Muscle of arm (tissue), 12 donors: ENCODE results near the gene PDGFA. TPM values are rescaled to one million over a fixed set of nuclear protein-coding genes. Genes with fewer than 3 reads are reported as not detected.
"Not testable (repeated sequence)": the region's sequence is repeated elsewhere in the genome, so short reads cannot be mapped to it uniquely, and the experiment has no call there.

Source experiments
- DNase-seq: peaks from one replicate; pipeline ENCODE4 v3.0.0-alpha.2; 2013
- polyA plus RNA-seq, 12 donors: library from polyadenylated mRNA; unstranded; fragments of 120-200 nt; gene quantifications; one replicate each; pipeline ENCODE4 v1.2.1, GENCODE V29; 2013; ENCODE audit not compliant: insufficient read length in 12 of 12

Gene PDGFA
- polyA plus RNA-seq, 12 donors = 22.4 to 696 (median 34.8) TPM

DNA sequence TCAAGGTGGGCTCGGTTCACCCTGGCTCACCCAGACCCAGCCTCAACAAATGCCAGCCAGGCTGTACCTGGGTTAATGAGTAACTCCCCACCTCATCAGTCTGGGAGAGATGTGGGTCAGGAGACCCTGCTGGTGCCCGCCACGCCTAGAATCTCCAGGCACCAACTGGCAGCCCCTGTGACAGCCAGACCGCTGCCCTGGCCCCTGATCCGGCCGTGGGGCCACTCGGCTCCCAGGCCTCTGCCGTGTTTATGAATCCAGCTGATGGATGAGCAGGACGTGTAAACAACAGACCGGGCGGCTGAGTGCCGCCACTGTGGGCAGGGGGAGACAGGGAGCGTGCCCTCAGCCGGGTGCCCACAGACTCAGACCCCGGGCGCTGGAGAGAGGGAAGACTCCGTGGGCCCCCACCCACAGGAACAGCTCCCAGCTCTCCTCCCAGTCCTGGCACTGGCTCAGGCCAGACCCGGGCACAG is 34.0 kb upstream of the PDGFA start:
- no peak for DNase-seq

DNA sequence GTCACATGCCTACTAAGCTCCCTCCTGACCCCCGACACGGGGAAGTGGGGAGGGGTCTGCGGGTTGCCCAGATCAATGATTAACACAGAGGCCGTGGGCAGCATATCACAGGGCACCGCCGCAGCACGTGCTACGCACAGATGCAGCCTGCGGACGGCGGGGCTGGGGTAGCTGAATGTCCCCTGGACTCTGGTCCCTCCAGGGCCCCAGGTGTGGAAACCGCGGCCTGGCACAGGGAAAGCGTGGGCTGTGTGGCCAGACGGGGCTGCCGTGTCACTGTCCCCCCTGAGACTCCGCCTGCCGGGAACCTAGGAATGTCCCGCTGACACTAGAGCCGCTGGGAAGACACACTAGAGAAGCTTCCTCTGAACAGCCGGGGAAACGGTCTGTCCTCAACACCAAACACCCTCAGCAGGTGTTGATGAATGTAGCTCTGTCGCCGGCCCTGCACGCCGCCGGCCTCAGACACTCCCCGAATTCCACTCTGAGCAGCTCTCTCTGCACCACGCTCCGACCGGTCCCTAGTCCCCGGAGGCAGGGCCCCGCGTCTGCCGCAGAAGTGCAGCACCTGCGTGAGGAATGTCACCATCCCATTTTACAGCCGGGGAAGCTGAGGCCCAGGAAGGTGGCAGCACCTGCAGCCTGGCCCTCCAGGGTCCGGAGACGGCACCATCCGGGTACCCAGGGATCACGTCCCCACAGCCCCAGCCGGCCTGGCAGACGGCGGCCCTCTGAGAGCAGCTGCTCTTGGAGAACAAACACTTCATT is 33.4 kb upstream of the PDGFA start:
- DNase-seq = no peak

- not testable (repeated sequence) for DNase-seq
These were observed 32.7 kb upstream of the PDGFA start for GRCh38 chr7:552151-552867.

DNA sequence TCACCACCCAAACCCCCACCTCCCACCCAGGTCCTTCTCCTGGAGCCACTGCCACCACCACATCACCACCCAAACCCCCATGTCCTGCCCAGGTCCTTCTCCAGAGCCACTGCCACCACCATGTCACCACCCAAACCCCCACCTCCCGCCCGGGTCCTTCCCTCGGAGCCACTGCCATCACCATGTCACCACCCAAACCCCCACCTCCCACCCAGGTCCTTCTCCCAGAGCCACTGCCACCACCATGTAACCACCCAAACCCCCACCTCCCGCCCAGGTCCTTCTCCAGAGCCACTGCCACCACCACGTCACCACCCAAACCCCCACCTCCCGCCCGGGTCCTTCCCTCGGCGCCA is 31.9 kb upstream of the PDGFA start:
- not testable (repeated sequence) for DNase-seq

DNA sequence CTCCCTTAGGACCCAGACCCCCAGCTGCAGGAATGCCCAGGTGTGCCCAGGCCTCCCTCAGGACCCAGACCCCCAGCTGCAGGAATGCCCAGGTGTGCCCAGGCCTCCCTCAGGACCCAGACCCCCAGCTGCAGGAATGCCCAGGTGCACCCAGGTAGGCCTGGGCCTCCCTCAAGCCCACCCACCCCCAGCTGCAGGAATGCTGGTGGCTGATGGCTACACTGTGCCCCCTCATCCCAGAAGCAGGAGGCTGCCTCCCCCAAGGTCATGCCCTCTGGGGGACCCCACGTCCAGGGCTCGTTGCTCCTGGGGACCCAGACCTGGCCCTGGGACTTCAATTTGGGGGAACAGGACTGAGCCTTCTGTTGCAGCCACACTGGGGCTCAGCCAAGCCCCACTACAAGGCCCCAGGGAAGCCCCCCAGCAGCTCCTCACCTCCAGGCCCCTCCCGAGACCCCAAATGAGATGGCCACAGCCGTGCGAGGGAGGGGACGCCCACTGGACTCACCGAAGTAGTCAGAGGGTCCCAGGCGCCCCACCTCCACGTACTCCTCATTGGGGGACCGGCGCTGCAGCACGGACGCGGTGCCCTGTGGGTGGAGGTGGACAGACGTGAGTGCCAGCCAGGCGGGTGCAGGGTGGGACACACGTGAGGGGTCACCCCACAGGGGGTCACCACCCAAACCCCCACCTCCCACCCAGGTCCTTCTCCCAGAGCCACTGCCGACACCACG is 31.4 kb upstream of the PDGFA start:
- DNase-seq = no peak

DNA sequence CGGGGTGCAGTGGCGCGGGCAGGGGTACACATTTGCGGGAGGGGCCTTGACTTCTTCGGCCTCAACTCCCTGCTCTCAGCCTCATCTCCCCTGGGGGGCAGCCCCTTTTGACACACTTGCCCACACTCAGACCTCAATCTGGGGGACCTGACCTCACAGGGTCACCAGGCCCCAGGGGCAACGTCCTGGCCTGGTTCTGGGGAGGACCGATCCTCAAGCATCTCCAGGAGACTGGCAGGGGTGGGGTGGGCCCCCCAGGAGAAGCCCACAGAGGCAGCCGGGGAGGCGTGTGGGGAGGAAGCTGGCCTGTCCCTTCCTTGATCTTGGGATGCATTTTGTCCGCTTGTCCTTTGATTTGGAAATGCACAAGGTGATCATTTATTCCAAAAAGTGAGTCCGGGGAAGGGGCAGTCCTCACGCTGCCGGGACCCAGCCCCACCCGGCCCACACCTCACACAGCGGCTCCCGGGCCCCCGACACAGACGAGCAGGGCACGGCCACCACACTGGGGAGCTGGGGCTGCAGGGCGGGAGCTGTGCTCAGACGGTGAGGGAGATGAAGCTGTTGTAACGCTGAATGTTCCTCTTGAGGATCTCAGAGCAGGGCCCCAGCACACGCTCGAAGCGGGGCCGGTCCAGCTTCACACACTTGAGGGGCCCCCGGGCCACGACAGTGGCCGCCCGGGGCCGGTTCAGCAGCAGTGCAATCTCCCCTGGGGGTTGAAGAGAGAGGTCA is 30.4 kb upstream of the PDGFA start:
- DNase-seq = no peak

DNA sequence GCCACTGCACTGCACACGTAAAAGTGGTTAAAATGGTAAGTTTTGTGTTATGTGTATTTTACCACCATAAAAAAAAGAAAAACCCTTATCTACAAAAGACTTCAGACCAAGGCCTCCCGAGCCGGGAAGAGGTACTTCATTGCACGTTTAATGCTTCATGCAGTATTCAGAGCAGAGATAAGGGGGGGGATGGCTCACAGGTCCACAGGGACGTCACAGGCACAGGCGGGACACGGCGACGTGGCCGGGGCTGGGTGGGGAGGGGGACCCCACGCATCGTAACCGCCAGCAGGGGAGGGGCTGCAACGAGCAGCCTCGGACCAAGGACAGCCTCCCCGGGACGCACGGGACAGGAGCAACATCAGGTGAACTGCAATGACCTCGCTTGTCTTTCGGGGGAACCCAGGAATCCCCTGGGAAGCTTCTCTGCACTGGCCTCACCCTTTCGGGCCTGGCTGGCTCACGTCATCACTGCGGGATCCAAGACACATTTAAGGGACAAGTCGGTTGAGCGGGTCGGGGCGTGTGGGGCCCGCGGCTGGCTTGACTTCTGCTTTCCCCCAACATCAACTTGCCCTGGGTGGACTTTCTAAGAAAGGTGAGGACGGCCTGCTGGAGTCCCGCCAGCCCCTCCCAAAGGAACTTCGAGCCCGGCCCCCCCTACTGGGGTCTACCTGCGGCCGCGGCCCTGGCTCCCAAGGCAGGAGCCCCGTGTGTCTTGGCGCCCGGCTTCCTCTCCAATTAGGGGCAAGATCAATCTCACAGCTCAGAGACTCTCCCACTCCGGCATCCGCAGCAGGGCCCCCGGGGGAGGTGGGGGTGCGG is 29.6 kb upstream of the PDGFA start:
- DNase-seq = no peak

- no peak for DNase-seq
These were observed 28.8 kb upstream of the PDGFA start for GRCh38 chr7:548401-548800.

DNA sequence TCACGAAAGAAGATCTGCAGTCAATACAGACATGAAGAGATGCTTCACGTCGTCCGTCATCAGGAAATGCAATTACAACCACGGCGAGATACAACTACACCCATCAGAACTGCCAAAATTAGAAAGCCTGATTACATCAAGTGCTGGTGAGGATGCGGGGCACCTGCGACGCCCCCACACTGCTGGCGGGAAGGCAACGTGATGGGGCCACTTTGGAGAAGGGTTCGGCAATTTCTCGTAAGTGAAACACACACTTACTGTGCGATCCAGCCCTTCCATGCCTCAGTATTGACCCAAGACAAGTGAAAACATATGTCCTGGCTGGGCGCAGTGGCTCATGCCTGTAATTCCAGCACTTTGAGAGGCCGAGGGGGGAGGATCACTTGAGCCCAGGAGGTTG is 25.8 kb upstream of the PDGFA start:
- no peak for DNase-seq

DNA sequence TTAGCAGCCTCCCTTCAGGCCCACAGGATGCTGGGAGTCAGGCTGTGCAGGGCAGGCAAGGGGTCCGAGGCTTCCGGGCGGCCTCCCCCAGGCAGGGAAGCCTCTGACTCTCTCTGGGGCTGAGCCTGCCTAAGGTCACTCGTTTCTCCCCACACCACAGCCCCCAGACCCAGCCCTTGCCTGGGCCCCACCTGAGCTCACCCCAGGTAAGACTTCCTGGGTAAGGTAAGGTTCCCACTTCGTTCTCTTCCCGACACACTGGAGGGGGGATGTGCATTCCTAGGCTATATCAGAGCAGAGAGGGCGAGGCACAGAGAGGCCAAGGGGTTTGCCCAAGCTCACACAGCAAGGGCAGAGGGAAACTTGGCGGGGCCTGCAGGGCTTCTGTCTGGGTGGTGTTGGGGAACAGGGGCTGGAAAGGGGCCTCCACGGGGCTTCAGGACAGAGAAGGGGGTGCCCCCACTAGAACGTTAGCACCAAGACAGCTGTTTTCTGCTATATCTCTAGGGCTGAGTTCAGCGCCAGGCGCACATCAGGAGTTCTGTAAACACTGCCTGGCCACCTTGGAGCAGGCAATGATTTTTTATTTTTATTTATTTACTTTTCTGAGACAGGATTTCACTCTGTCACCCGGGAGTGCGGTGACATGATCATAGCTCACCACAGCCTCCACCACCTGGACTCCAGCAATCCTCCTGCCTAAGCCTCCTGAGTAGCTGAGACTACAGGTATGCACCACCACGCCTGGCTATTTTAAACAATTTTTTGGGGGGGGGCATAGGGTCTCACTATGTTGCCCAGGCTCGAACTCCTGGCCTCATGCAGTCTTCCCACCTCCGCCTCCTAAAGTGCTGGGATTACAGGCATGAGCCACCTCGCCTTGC is 24.9 kb upstream of the PDGFA start:
- no peak for DNase-seq

- no peak for DNase-seq
These were observed 24.1 kb upstream of the PDGFA start for GRCh38 chr7:543501-544337.

DNA sequence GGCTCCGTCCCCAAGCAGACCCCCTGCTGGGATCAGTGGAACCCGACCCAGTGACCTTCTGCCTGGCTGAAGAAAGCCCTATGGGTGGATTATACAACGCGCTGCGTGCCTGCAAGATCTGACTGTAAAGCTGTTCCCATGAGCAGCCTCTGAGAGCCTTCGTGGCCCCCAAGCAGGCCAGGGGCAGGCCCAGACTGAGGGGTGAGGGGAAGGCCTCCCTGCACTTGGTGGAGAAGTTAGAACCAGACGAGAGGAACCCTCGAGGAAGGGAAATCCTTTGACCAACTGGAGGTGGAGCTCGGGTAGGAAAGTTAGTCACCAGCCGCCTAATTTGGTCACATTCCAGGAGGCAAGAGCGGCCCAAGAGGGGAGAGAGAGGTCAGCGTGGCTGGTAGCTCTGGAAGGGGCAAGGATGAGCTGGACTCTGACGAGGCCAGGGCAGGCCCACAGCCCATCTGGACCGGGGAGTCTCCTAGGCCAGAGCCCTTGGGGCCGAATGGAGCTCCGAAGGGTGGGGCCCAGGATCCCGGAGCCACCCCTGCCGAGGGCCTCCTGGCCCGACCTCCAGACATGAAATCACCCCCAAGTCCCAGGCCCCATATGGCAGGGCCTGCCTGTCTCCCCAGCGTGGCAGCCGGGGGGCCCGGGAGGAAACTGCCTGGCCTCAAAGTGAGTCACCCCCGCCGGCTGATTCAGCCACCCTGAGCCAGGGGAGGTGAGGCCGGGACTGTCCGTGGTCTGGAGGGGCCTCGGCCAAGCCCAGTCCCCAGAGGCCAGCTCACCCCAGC is 23.3 kb upstream of the PDGFA start:
- DNase-seq = no peak

- no peak for DNase-seq
These were observed 22.6 kb upstream of the PDGFA start for GRCh38 chr7:542131-542712.

GRCh38 chr7:541661-542060 is 22.0 kb upstream of the PDGFA start:
- no peak for DNase-seq

DNA sequence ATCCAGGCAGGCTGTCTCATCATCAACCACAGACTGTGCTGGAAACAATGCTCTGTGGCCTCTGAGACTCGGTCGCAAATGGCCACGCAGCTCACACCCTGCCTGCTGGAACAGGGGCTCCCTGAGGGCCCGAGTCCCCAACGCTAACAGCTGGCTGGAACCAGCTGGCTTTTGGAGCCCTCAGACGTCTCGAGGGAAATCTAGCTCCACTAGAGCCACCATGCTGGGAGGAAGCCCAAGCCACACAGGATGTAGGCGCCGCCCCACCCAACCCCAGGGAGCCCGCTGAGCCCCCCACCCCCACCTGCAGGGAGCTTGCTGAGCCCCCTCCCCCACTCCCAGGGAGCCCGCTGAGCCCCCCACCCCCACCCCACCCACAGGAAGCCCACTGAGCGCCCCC is 21.4 kb upstream of the PDGFA start:
- no peak for DNase-seq

DNA sequence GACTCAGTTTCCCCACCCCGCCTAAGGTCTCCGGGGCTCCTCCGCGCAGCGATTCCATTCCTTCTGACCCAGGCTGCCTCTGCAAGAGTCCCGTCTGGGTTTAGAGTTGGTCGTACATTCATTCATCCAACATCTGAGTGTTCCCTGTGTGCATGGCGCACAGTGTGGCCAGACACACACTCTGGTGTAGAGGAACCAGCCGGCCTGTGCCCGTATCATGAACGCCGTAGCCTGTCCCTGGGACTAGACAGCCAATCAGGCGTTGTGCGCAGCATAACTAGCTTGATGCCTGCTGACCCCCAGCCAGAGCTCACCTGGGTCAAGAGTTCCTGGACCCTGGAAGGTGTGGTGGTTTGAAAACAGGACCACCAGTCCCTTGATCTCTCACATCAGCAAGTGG is 20.9 kb upstream of the PDGFA start:
- no peak for DNase-seq

DNA sequence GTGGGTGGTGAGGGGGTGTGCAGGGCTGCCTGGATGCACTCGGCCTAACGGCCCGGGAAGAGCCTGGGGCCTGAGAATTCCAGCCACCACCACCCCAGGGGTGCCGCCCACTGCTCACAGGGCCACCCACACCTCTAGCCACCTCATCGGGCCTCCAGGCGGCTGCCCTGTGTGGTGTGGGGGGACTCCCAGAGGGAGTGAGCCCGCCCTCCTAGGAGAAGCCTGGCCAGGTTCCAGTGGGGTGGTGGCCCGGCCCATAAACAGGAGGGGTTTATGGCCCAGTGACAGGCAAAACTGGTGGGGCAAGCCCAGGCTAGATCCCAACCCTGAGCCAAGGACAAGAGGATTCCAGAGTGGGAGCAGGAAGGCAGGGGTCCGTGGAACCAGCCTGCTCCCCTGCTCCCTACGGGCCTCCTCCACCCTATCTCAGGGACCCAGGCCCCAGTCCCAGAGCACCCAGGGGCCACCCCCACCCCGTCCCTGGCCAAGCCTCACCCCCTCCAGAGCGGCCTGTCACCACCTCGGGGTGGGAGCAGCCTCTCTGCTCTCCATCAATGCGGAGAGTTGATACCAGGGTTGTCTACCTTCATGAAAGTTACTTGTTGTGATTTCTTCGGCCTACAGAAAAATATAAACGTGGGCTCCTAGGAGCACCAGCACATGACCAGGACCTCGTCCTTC is 20.2 kb upstream of the PDGFA start:
- DNase-seq = no peak
